HL-60 (cell line): ENCODE measurements around the gene RYK.

Source experiments
- DNase-seq, 2 experiments: peaks; one replicate each; pipeline ENCODE4 v3.0.0-alpha.2; 2010 to 2020; ENCODE audit warnings: low read depth in 1 of 2, low spot score in 1 of 2
- H3K27ac ChIP-seq: fragments of 250-450 bp; sonication (Bioruptor Pico); replicated peaks from 2 replicates; pipeline ENCODE4 v1.5.1; 2020; ENCODE audit warnings: mild to moderate bottlenecking, moderate library complexity
- H3K27me3 ChIP-seq: fragments of 250-450 bp; sonication (Bioruptor Pico); 2 replicates; pipeline ENCODE4 v1.5.1; 2021; ENCODE audit warnings: mild to moderate bottlenecking, moderate library complexity; ENCODE audit not compliant: insufficient read depth, poor library complexity, severe bottlenecking
- H3K4me3 ChIP-seq: replicated peaks from 2 replicates; pipeline ENCODE4 v1.5.1; 2011; ENCODE audit warnings: mild to moderate bottlenecking, control low read depth, low read length; ENCODE audit not compliant: insufficient read depth
- GABPA ChIP-seq: IDR thresholded peaks from 2 replicates; pipeline ENCODE4 v1.6.1; 2012; ENCODE audit warnings: low read depth
- POLR2AphosphoS5 ChIP-seq: IDR thresholded peaks from 2 replicates; pipeline ENCODE4 v1.6.1; 2012; ENCODE audit warnings: low read depth
- SPI1 ChIP-seq: IDR thresholded peaks from 2 replicates; pipeline ENCODE4 v1.6.1; 2012; ENCODE audit warnings: low read depth, mild to moderate bottlenecking, borderline replicate concordance
- TF ChIP-seq, protein P1 (sequence below): IDR thresholded peaks from 2 replicates; pipeline ENCODE4 v1.6.1; 2012; ENCODE audit warnings: low read depth; ENCODE audit not compliant: insufficient replicate concordance
- TF ChIP-seq, protein P2 (sequence below): IDR thresholded peaks from one replicate; pipeline ENCODE4 v1.5.1; 2011; ENCODE audit warnings: low read length, control low read depth, inconsistent platforms; ENCODE audit not compliant: insufficient read depth

RYK gene

GRCh38 chr3:134161898-134162615, 88.6 kb downstream of the RYK start:
- Histone ChIP-seq H3K27me3 (no peaks in the 10 kb centered on the region), H3K4me3 (no peak overlapping the region), H3K27ac (no peak overlapping the region)
- TF ChIP-seq, protein P1, sequence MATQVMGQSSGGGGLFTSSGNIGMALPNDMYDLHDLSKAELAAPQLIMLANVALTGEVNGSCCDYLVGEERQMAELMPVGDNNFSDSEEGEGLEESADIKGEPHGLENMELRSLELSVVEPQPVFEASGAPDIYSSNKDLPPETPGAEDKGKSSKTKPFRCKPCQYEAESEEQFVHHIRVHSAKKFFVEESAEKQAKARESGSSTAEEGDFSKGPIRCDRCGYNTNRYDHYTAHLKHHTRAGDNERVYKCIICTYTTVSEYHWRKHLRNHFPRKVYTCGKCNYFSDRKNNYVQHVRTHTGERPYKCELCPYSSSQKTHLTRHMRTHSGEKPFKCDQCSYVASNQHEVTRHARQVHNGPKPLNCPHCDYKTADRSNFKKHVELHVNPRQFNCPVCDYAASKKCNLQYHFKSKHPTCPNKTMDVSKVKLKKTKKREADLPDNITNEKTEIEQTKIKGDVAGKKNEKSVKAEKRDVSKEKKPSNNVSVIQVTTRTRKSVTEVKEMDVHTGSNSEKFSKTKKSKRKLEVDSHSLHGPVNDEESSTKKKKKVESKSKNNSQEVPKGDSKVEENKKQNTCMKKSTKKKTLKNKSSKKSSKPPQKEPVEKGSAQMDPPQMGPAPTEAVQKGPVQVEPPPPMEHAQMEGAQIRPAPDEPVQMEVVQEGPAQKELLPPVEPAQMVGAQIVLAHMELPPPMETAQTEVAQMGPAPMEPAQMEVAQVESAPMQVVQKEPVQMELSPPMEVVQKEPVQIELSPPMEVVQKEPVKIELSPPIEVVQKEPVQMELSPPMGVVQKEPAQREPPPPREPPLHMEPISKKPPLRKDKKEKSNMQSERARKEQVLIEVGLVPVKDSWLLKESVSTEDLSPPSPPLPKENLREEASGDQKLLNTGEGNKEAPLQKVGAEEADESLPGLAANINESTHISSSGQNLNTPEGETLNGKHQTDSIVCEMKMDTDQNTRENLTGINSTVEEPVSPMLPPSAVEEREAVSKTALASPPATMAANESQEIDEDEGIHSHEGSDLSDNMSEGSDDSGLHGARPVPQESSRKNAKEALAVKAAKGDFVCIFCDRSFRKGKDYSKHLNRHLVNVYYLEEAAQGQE = no peak
- TF ChIP-seq, protein P2, sequence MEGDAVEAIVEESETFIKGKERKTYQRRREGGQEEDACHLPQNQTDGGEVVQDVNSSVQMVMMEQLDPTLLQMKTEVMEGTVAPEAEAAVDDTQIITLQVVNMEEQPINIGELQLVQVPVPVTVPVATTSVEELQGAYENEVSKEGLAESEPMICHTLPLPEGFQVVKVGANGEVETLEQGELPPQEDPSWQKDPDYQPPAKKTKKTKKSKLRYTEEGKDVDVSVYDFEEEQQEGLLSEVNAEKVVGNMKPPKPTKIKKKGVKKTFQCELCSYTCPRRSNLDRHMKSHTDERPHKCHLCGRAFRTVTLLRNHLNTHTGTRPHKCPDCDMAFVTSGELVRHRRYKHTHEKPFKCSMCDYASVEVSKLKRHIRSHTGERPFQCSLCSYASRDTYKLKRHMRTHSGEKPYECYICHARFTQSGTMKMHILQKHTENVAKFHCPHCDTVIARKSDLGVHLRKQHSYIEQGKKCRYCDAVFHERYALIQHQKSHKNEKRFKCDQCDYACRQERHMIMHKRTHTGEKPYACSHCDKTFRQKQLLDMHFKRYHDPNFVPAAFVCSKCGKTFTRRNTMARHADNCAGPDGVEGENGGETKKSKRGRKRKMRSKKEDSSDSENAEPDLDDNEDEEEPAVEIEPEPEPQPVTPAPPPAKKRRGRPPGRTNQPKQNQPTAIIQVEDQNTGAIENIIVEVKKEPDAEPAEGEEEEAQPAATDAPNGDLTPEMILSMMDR = no peak
- TF ChIP-seq SPI1 (no peak), GABPA (no peak), POLR2AphosphoS5 (no peak)
- DNase-seq = no peak

GRCh38 chr3:134155446-134155845, 95.2 kb downstream of the RYK start:
- DNase-seq = no peak
- TF ChIP-seq, protein P1 = no peak
- TF ChIP-seq GABPA (no peak), SPI1 (no peak), POLR2AphosphoS5 (no peak)
- TF ChIP-seq, protein P2 = no peak
- H3K27me3 ChIP-seq = no peaks in the 10 kb centered on the region
- no peak overlapping the region for H3K4me3 ChIP-seq
- no peak overlapping the region for H3K27ac ChIP-seq

GRCh38 chr3:134153761-134154160, 96.9 kb downstream of the RYK start:
- TF ChIP-seq SPI1 (no peak), GABPA (no peak), POLR2AphosphoS5 (no peak)
- TF ChIP-seq, protein P1 = no peak
- TF ChIP-seq, protein P2 = no peak
- Histone ChIP-seq H3K27me3 (no peaks in the 10 kb centered on the region), H3K27ac (no peak overlapping the region), H3K4me3 (no peak overlapping the region)
- DNase-seq = no peak
